GM21447 (cell line): ENCODE results near the gene KRTAP4-7.
"Not testable (repeated sequence)": the region's sequence is repeated elsewhere in the genome, so short reads cannot be mapped to it uniquely, and the experiment has no call there.

Experiments
- ATAC-seq: cut with Tn5 transposase; IDR thresholded peaks from one replicate; pipeline ENCODE4 v1.9.1; 2021; ENCODE audit not compliant: unreplicated experiment

The KRTAP4-7 gene

GRCh38 chr17:41065016-41065689 is 18.8 kb upstream of the KRTAP4-7 start:
- ATAC-seq: not testable (repeated sequence)

- no peak for ATAC-seq
Measured at GRCh38 chr17:41065829-41066624, 17.9 kb upstream of the KRTAP4-7 start, which contains the start of gene KRTAP2-4. TSS of gene KRTAP2-4 (minus strand) at chr17:41065879. CDS start at chr17:41065845, 34 bp downstream.

- ATAC-seq: no peak
Measured at GRCh38 chr17:41067281-41067680, 16.7 kb upstream of the KRTAP4-7 start.

- ATAC-seq: no peak
Measured at GRCh38 chr17:41069031-41069430, 14.9 kb upstream of the KRTAP4-7 start.

- no peak for ATAC-seq
Measured at GRCh38 chr17:41071606-41072360, 12.2 kb upstream of the KRTAP4-7 start.

- ATAC-seq: no peak
Measured at GRCh38 chr17:41073676-41074075, 10.3 kb upstream of the KRTAP4-7 start.

DNA sequence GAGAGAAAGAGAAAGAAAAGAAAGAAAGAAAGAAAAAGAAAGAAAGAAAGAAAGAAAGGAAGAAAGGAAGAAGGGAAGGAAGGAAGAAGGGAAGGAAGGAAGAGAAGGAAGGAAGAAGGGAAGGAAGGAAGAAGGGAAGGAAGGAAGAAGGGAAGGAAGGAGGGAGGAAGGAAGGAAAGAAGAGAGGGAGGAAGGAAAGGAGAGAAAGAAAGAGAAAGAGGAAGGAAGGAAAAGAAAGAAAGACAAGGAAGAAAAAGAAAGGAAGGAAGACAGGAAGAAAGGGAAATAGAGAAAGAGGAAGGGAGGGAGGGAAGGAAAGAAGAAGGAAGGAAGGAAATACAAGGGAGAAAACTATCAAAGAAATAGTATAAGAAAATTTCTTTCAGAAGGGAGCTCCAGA is 7.2 kb upstream of the KRTAP4-7 start:
- ATAC-seq: no peak

DNA sequence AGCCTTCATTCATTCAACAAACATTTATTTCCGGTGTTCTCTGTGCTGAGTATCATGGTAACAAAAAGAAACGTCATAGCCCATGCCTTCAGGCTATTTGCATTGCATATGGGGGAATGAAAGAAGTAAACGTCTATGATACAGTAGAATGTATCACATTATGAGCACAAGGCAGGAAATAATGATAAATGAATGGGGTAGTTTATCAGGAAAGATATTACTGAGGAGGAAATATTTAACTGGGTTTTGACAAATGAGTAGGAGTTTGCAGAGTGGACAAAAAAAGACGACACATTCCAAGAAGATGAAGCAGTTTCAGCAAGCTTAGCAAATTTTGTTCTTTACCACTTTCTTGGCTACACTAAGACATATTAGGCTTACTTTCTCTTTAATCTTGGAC is 1.3 kb upstream of the KRTAP4-7 start:
- no peak for ATAC-seq

DNA sequence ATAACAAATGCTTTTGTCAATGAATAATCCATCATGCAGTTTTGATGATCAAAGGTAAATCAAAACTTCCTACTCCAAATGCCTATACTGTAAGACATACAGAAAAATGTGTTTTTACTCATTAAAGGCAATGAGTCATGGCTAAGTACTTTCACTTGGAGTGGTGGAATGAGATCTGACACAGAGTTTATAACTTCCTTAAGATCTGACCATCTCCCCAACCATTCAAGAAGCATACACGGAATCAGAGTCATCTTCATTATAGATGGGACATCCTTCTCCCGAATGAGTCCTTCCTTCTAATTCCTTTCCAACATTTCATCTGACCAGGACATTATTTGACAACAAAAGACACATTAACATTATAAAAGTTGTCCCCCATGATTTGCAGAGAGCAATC is 523 bp upstream of the KRTAP4-7 start:
- not testable (repeated sequence) for ATAC-seq

- ATAC-seq: not testable (repeated sequence)
Measured at GRCh38 chr17:41088760-41089352, 4.9 kb downstream of the KRTAP4-7 start.

DNA sequence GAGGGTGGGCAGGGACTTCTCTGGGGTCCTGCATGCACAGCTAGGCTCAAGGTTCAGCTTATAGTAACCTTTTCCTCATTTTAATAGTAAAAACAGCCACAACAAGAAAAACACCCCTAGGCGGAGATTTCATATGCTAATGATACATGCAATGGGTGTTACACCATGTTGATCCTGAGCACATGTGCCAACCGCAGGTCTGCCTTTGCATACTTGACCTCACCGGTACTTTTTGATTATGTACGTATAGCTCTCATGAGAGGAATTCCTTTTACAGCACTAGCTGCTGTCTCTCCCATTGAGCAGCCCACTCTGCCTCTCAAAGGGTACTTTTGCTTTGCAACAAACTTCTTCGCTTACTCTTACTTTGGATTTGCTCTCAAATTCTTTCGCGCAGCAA is 12.1 kb downstream of the KRTAP4-7 start:
- no peak for ATAC-seq

DNA sequence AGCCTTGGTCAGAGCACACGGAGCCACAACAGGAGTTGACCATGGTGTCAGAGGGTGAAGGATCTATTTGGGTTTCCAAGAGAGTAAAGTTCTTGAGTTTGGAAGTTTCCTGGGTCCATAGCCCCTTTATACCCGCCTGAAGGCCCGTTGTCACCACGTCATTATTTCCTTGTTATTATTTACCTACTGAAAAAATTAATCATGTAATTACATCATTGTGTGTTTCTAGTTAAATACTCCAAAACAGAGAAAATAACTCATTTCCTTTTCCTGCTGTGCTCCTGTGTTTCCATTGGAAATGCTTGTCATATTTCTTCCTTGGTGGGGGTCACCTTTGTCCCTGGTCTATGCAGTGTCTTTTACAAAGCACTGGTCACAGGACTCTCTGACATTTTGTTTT is 14.1 kb downstream of the KRTAP4-7 start, which contains the start of gene KRTAP4-8:
TSS of gene KRTAP4-8 (minus strand) at position 101 of the 400 bp plus-strand sequence. CDS start at position 43, 58 bp downstream.
- no peak for ATAC-seq

- no peak for ATAC-seq
Measured at GRCh38 chr17:41098481-41098880, 14.5 kb downstream of the KRTAP4-7 start.

GRCh38 chr17:41099682-41100480 is 15.9 kb downstream of the KRTAP4-7 start:
- ATAC-seq: not testable (repeated sequence)

GRCh38 chr17:41101586-41102259 is 17.8 kb downstream of the KRTAP4-7 start, which contains the start of gene KRTAP4-16:
TSS of gene KRTAP4-16 (minus strand) at chr17:41102209. CDS start at chr17:41102209, 0 bp downstream.
- no peak for ATAC-seq

- ATAC-seq: no peak
Measured at GRCh38 chr17:41103896-41104295, 19.9 kb downstream of the KRTAP4-7 start.

- ATAC-seq: not testable (repeated sequence)
Measured at GRCh38 chr17:41104386-41105038, 20.6 kb downstream of the KRTAP4-7 start.

DNA sequence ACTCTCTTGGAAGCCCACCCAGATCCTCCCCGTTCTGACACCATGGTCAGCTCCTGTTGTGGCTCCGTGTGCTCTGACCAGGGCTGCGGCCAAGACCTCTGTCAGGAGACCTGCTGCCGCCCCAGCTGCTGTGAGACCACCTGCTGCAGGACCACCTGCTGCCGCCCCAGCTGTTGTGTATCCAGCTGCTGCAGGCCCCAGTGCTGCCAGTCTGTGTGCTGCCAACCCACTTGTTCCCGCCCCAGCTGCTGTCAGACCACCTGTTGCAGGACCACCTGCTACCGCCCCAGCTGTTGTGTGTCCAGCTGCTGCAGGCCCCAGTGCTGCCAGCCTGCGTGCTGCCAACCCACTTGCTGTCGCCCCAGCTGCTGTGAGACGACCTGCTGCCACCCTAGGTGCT is 21.4 kb downstream of the KRTAP4-7 start, which contains the start of gene KRTAP4-9:
TSS of gene KRTAP4-9 (plus strand) at position 43 of the 400 bp plus-strand sequence. CDS start at position 43, 0 bp downstream.
- ATAC-seq: not testable (repeated sequence)

- no peak for ATAC-seq
Measured at GRCh38 chr17:41107941-41108450, 24.0 kb downstream of the KRTAP4-7 start.
